GM21786 (cell line): ENCODE measurements around the gene AOPEP.
"Not testable (repeated sequence)": the region's sequence is repeated elsewhere in the genome, so short reads cannot be mapped to it uniquely, and the experiment has no call there.

ENCODE experiments used
- ATAC-seq: cut with Tn5 transposase; IDR thresholded peaks from one replicate; pipeline ENCODE4 v1.9.1; 2021; ENCODE audit not compliant: unreplicated experiment

Gene AOPEP

DNA sequence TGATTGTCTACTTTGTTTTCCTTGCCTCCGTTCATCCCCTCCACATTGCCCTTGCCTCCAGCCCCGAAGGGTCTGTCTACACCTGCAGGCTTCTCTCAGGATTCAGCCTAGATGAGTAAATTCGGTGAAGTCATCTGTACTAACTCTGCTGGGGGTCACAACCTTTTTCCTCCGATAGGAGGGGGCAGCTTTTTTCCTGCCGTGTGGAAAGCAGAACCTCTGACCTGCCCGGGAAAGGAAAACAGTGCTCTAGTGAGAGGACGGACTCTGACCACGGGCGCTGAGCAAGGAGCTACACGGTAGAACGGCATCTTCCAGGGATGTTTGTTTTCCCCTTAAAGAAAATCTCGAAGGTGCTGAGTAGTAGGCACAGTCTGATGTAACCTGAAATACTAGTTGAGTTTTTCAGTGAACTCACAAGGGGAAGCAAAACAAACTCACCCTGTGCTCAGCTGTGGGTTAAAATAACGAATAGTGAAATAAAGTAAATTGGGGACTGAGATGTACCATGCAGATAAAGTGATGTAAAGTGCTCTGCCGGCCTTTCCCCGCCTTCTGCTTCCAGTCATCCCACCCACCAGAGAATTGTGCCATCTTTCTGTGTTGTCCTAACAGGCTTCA lies 281.8 kb downstream of the AOPEP start:
- no peak for ATAC-seq

- no peak for ATAC-seq
These were observed 283.0 kb downstream of the AOPEP start for GRCh38 chr9:95009459-95009858.

- ATAC-seq, result no peak
These were observed 283.9 kb downstream of the AOPEP start for GRCh38 chr9:95010431-95010838.

DNA sequence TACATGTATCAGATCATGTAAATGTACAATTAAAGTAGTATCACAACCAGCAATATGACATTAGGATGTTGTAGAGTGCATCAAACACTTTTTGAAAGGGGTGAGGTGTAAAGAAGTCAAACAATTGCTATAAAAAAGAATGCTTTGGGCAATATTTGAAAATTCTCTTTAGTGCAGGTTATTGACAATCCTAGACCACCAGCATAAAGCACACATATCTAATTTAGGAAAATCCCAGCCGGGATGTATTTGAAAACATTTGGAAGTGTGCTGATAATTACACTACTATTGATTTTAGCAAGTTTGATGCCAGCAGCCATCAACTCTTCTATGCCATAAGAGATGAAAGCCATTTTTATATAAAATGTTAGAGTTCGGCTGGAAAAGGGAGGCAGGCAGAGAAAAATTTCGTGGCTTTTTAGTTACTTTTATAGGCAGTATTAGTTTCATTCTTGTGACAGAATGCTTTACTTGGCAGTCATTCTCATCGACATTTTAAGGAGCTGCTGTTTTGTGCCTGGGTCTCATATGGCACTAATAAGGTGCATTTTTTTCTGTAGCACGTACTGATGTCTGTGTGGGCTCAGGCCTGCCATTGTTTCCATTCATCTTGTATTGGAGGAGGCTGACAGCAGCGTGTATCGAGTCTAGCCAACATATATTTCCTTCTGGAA lies 285.7 kb downstream of the AOPEP start:
- no peak for ATAC-seq

- no peak for ATAC-seq
These were observed 286.4 kb downstream of the AOPEP start for GRCh38 chr9:95012902-95013301.

DNA sequence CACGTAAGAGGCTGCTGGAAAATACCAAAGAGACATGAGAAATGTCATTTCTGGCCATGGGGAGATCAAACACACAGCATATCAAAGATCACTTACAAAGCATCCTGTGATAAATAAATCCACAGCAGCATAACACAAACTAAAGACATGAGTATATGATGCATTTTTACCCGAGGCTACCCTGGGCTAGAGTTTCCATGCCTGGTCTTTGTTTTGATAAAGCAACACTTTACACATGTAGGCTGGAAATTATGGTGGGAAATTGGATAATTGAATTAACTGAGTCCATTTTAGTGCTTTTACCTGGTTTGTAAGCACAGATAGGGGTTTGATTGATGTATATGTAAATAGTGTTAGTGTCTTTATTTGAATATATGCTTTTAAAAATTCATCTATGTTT lies 288.4 kb downstream of the AOPEP start:
- no peak for ATAC-seq

DNA sequence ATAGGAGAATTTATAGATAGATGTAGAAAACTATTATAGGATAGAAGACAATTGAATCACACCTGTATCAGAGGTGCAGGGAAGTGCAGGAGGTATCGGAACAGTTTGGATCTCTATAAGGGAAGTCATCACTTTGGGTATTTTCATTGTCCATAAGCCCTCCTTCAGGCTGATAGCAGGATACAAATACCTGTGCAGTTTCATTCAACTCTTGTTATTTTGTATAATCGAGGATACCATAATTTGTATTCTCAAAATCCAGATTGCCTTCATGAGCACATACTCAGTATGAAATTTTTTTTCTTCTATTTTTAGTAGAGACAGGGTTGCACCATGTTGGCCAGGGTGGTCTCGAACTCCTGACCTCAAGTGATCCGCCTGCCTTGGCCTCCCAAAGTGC lies 289.1 kb downstream of the AOPEP start:
- no peak for ATAC-seq

GRCh38 chr9:95017062-95017461 lies 290.6 kb downstream of the AOPEP start:
- no peak for ATAC-seq

DNA sequence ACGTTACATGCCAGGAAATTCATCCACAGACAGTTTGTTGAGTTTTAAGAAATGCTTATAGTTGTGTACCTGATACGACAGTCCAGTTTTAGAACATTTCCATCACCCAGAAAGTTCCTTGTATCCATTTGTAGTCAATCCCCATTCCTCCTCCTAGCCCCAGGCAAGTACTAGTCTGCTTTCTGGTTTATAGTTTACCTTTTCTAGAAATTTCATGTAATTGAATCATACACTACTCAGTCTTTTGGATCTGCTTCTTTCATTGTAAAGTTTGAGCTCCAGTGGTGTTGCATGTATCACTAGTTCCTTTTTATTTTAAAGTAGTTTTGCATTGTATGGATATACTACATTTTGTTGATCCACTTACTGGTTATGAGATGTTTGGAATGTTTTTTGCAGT lies 291.2 kb downstream of the AOPEP start:
- no peak for ATAC-seq

GRCh38 chr9:95018099-95018936 lies 291.8 kb downstream of the AOPEP start:
- no peak for ATAC-seq

- ATAC-seq, result not testable (repeated sequence)
These were observed 294.1 kb downstream of the AOPEP start for GRCh38 chr9:95020644-95021043.

GRCh38 chr9:95021166-95021886 lies 294.8 kb downstream of the AOPEP start:
- ATAC-seq, result no peak

- no peak for ATAC-seq
These were observed 296.2 kb downstream of the AOPEP start for GRCh38 chr9:95022657-95023056.

GRCh38 chr9:95023217-95024003 lies 296.9 kb downstream of the AOPEP start:
- no peak for ATAC-seq

DNA sequence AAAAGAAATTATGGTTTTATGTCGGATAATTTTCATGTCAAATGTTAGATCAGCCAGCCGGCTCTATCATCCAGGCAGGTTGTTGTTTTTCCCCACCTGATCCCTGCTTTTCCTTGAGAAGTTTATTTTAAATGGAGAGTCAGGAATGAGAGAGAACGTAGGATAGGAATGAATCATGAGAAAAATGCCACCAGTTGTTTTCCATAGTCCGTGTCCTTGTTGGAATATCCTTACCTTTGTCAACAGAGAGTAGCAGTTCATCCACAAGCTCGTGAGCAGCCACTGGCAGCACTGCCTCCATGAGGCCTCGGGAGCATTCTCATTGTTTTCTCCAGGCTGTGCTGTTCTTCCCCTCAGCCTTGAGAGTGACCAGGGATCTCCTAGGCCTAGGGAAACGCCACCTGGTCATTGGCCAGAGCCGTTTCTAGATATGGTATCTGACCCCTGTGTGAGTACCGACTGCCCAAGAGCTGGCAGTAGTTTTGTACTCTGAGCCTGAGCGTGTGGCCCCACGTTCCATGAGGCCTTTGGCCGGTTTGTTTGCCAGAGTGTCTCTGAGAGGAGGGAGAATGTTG lies 297.7 kb downstream of the AOPEP start:
- ATAC-seq, result no peak

DNA sequence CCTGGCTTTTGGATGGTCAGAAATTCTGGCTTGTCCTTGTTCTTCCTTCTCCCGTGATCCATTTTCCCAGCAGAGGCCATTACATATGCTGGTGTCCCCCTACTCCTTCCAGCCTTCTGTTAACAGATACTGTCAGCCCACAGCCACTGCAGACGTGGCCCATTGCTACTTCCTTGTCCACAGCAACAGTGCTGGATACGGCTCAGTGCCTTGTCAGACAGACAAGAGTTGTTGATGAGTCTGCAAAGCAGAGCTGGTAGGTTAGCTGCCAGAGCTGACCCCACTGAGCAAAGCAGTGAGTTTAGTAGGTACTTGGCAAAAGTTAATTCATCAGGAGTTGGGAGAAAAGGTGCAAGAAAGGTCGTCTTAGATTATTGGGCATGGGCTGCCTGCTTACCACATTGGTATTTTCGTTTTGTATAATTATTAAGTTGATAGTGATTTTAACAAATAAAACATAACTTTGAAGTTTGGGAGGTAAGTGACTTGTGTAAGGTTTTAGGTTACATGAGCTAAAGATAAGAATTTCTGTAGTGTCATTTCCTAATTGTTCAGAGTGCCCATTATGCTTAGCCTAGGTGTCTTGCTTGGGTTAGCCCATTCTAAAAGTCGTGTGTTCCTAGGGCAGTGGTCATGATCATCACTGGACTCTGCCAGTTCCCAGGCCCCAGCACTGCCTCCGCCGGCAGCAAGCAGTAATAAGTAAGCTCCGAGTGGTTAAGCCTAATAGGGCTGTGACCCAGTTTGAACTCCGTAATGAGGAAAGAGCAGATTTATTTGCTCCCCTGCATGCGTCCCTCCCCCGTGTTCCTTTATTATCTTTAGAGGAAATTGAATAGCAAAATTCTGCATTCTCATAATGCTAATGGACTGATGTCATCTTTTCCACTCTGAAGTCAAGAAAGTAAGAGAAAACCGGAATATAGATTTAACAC lies 299.0 kb downstream of the AOPEP start:
- no peak for ATAC-seq

GRCh38 chr9:95026148-95026524 lies 299.6 kb downstream of the AOPEP start:
- ATAC-seq, result no peak

DNA sequence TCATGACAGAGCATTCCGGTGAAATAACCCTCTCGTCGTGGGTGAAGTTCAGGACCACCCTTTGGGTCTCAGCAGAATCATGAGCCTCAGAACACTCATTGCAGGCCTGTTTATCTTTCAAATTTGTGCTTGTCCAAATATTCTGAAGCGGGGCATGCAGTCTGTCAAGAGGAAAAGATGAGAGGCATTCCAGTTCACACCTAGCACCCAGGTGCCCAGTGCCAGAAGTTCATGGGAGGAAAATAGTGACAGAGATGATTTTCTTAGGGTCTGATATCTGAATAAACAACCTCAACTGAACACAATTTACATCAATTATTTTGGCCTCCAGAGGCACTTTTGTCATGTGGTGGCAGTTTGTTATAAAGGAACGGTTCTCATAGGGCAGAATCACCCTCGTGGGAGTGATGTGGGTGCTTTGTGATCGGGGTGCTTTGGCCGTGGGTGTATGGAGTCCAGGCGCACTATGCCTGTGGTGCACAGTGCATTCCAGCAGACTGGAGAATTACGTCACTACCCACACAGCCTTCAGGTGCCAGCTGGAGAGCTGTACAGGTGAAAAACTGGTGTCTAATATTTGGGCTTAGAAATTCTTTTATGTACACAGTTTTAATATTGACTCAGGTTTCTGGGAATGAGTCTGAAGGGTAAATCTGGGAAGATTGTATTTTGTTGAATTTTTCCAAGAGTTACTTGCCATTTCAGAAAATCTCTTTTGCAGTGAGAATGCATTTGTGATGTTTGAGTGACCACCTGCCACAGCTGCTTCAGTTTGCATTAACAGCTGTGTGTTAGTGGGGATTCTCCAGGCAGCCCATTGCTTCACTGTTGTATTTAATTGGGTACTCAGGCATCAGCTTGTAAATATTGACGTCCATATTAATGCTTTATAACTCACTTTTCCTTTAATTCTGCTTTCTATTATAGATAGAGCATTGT lies 301.7 kb downstream of the AOPEP start:
- no peak for ATAC-seq
